Endothelial cell of umbilical vein (primary cell): ENCODE measurements around the gene TIMP4. TPM values are rescaled to one million over a fixed set of nuclear protein-coding genes. Genes with fewer than 3 reads are reported as not detected.

Source experiments
- BruUV-seq: library from RNA; stranded (reverse); fragments of 400-500 nt; replicated peaks from 2 replicates; lab custom pipeline; 2021; lab: Mats Ljungman, UMichigan
- CTCF ChIA-PET: fragments of 300-600, 350-600 bp; sonication (Branson Sonifier 250); formaldehyde crosslinking; loops from one replicate; lab custom pipeline; 2021; ENCODE audit warnings: antibody characterized with exemption, inconsistent platforms; lab: Charles Lee
- POLR2A ChIA-PET: fragments of 300-600, 350-600 bp; sonication (Branson Sonifier 250); formaldehyde crosslinking; loops from one replicate; lab custom pipeline; 2021; ENCODE audit warnings: antibody characterized with exemption, inconsistent platforms; lab: Charles Lee
- DNase-seq: peaks from one replicate; pipeline ENCODE4 v3.0.0-alpha.2; 2011; ENCODE audit warnings: low read depth, low spot score
- FAIRE-seq: peaks from 2 replicates; lab custom pipeline; 2011; peaks lifted over from hg19 to GRCh38; lab: Jason Lieb, UNC
- H2AFZ ChIP-seq: 2 replicates; pipeline ENCODE4 v1.6.0; 2012; ENCODE audit warnings: low read depth, low read length, control low read depth, inconsistent platforms
- H3K27ac ChIP-seq: 2 replicates; pipeline ENCODE4 v1.5.1; 2011; ENCODE audit warnings: low read depth, mild to moderate bottlenecking, control low read depth, low read length, moderate library complexity; ENCODE audit not compliant: insufficient read depth
- H3K27me3 ChIP-seq, 2 experiments: 2 replicates each; pipeline versions ENCODE4 v1.6.0 to v1.6.1; 2011; ENCODE audit warnings: low read length in 2 of 2, mixed read lengths in 1 of 2; ENCODE audit not compliant: control insufficient read depth in 2 of 2, insufficient read depth in 2 of 2
- H3K36me3 ChIP-seq, 2 experiments: 2 replicates in 1 of 2; 3 replicates in 1 of 2; pipeline ENCODE4 v1.5.1; 2011; ENCODE audit warnings: low read length in 2 of 2, mild to moderate bottlenecking in 1 of 2, moderate library complexity in 1 of 2; ENCODE audit not compliant: control insufficient read depth in 2 of 2, insufficient read depth in 2 of 2; ENCODE audit errors: extremely low read depth in 1 of 2
- H3K4me1 ChIP-seq: 3 replicates; pipeline ENCODE4 v1.5.1; 2011; ENCODE audit warnings: mild to moderate bottlenecking, low read length; ENCODE audit not compliant: control insufficient read depth, insufficient read depth; ENCODE audit errors: extremely low read depth
- H3K4me2 ChIP-seq: 2 replicates; pipeline ENCODE4 v1.6.1; 2011; ENCODE audit warnings: low read length, control low read depth, mixed read lengths; ENCODE audit not compliant: insufficient read depth
- H3K4me3 ChIP-seq, 3 experiments: fragments of 200-600 bp in 1 of 3; sonication (generic), shearing (Covaris generic) in 1 of 3; replicated peaks in 1 of 3; 2 replicates each; pipeline ENCODE4 v1.5.1; 2011 to 2016; ENCODE audit warnings: control low read depth in 3 of 3, low read length in 3 of 3, mild to moderate bottlenecking in 2 of 3, inconsistent platforms in 1 of 3, low read depth in 1 of 3, moderate library complexity in 1 of 3; ENCODE audit not compliant: insufficient read depth in 1 of 3
- H3K79me2 ChIP-seq: 2 replicates; pipeline ENCODE4 v1.6.0; 2012; ENCODE audit warnings: low read length, inconsistent platforms; ENCODE audit not compliant: control insufficient read depth, insufficient read depth
- H3K9ac ChIP-seq: replicated peaks from 2 replicates; pipeline ENCODE3; 2011; ENCODE audit warnings: low read length, control low read depth; ENCODE audit not compliant: insufficient read depth; ENCODE audit errors: extremely low read depth
- H3K9me1 ChIP-seq: replicated peaks from 3 replicates; pipeline ENCODE4 v1.6.0; 2011; ENCODE audit warnings: mild to moderate bottlenecking, low read length; ENCODE audit not compliant: control insufficient read depth, insufficient read depth; ENCODE audit errors: extremely low read depth
- H3K9me3 ChIP-seq: replicated peaks from 2 replicates; pipeline ENCODE4 v1.5.1; 2012; ENCODE audit warnings: low read length, inconsistent platforms; ENCODE audit not compliant: control insufficient read depth, insufficient read depth
- H4K20me1 ChIP-seq: replicated peaks from 2 replicates; pipeline ENCODE3; 2011; ENCODE audit warnings: mild to moderate bottlenecking, low read length; ENCODE audit not compliant: control insufficient read depth, insufficient read depth; ENCODE audit errors: extremely low read depth
- CTCF ChIP-seq, 2 donors: IDR thresholded peaks; 1 replicate in 1 of 2; 2 replicates in 1 of 2; pipeline ENCODE4 v1.5.1; 2011; ENCODE audit warnings: low read length in 2 of 2, mild to moderate bottlenecking in 2 of 2, moderate library complexity in 2 of 2, control low read depth in 1 of 2, inconsistent platforms in 1 of 2, low read depth in 1 of 2; ENCODE audit not compliant: insufficient read depth in 1 of 2; ENCODE audit errors: extremely low read depth in 1 of 2
- EZH2 ChIP-seq: IDR thresholded peaks from 2 replicates; pipeline ENCODE4 v1.6.1; 2012; ENCODE audit warnings: borderline replicate concordance, low read depth, mild to moderate bottlenecking, moderate library complexity, low read length, inconsistent platforms; ENCODE audit not compliant: severe bottlenecking
- FOS ChIP-seq: IDR thresholded peaks from 2 replicates; pipeline ENCODE4 v1.6.1; 2011; ENCODE audit warnings: mild to moderate bottlenecking, low read length, moderate library complexity, borderline replicate concordance; ENCODE audit not compliant: insufficient read depth
- GATA2 ChIP-seq: IDR thresholded peaks from 2 replicates; pipeline ENCODE4 v1.7.0; 2011; ENCODE audit warnings: low read depth, mild to moderate bottlenecking, moderate library complexity, mixed read lengths, low read length; ENCODE audit not compliant: insufficient read length, insufficient read depth
- JUN ChIP-seq: IDR thresholded peaks from 2 replicates; pipeline ENCODE4 v1.6.1; 2011; ENCODE audit warnings: borderline replicate concordance, low read depth; ENCODE audit not compliant: insufficient read length, insufficient read depth
- MAX ChIP-seq: IDR thresholded peaks from 2 replicates; pipeline ENCODE4 v1.6.1; 2011; ENCODE audit not compliant: insufficient read depth, insufficient read length
- MYC ChIP-seq: IDR thresholded peaks from one replicate; pipeline ENCODE4 v1.6.1; 2011; ENCODE audit warnings: mild to moderate bottlenecking, low read depth, low read length
- POLR2A ChIP-seq: IDR thresholded peaks from 2 replicates; pipeline ENCODE4 v1.6.1; 2012; ENCODE audit warnings: low read depth, mild to moderate bottlenecking, control low read depth, low read length
- POLR2AphosphoS5 ChIP-seq: IDR thresholded peaks from 2 replicates; pipeline ENCODE4 v1.6.1; 2012; ENCODE audit warnings: low read depth, mild to moderate bottlenecking, control low read depth, low read length, moderate library complexity; ENCODE audit not compliant: insufficient read depth
- dilution Hi-C: fragments of 300-500 bp; cut with MboI; formaldehyde crosslinking; loops from one replicate; pipeline ENCODE4 v1.15.0; 2019; ENCODE audit warnings: low sequenced_read_pairs; ENCODE audit not compliant: extremely low pct_ligation_motif_present
- intact Hi-C: fragments of 100-400 bp; cut with micrococcal nuclease; formaldehyde crosslinking; loops from one replicate; pipeline ENCODE4 v1.10.0; 2022
- polyA plus RNA-seq, 4 experiments: library from polyadenylated mRNA; depleted of rRNA in 3 of 4; stranded (reverse) in 3 of 4; unstranded in 1 of 4; fragments of >200 nt; gene quantifications; 2 replicates each; pipeline versions ENCODE4 v1.2.1 to v1.2.3, GENCODE V29; 2011 to 2012; ENCODE audit warnings: missing spikeins in 1 of 4
- total RNA-seq: library from RNA; stranded (reverse); gene quantifications from 2 replicates; pipeline ENCODE4 v1.2.3, GENCODE V29; 2021

TIMP4 gene
- total and polyA plus RNA-seq, 2 donors (not counting 3 experiments of a cell fraction or from before 2014, with no cell fraction given): 0.07 to 0.40 TPM

- Histone ChIP-seq H4K20me1 (no peaks in the 10 kb centered on the region), H3K9me1 (no peaks in the 10 kb centered on the region), H3K4me2 (no peak overlapping the region), H3K4me3 (no peak overlapping the region), H3K9ac (no peak overlapping the region), H3K4me1 (no peaks in the 10 kb centered on the region), H3K27me3 (peaks cover 3 to 4% of the 10 kb centered on the region in 2 experiments), H3K9me3 (no peaks in the 10 kb centered on the region), H2AFZ (no peak overlapping the region), H3K79me2 (no peaks in the 10 kb centered on the region), H3K36me3 (no peaks in the 10 kb centered on the region), H3K27ac (no peak overlapping the region)
- intact Hi-C loops: no loop called here
- FAIRE-seq: no peak
- ChIA-PET CTCF (interaction anchor here (0.9 kb wide), 1 partner anchor 18 kb away, joined by 3 read pairs; no protein-coding TSS in a partner anchor), POLR2A (no interaction called here)
- TF ChIP-seq MAX (no peak), CTCF (IDR thresholded peaks at IDR 0.05; ENCODE audit: extremely low read depth in 1 of 2, insufficient read depth in 1 of 2, low read depth in 1 of 2, low read length in 2 of 2) (no peak), POLR2AphosphoS5 (no peak), FOS (no peak), EZH2 (no peak), GATA2 (no peak), JUN (no peak), POLR2A (no peak), MYC (no peak)
- DNase-seq: no peak
- BruUV-seq: no TSS peak
- dilution Hi-C loops: no loop called here
Measured at GRCh38 chr3:12170207-12170606, 11.5 kb upstream of the TIMP4 start.
